K562 (cell line): Measurements from ENCODE around the gene FAM174B. TPM values are rescaled to one million over a fixed set of nuclear protein-coding genes. Genes with fewer than 3 reads are reported as not detected.

Experiments
- CBFA2T3 ChIP-seq: fragments of 450-650 bp; IDR thresholded peaks from 2 replicates; pipeline ENCODE4 v1.6.1; 2017
- CBX1 ChIP-seq: sonication (generic); IDR thresholded peaks from 2 replicates; pipeline ENCODE4 v1.6.1; 2016; ENCODE audit warnings: antibody characterized with exemption, low read depth, mild to moderate bottlenecking
- NCOA4 ChIP-seq: fragments of 450-650 bp; IDR thresholded peaks from 2 replicates; pipeline ENCODE4 v1.6.1; 2018; ENCODE audit warnings: mild to moderate bottlenecking; ENCODE audit not compliant: partially characterized antibody
- SIN3B ChIP-seq: fragments of 450-650 bp; IDR thresholded peaks from 2 replicates; pipeline ENCODE4 v1.6.1; 2017; ENCODE audit warnings: low read depth, mild to moderate bottlenecking, moderate library complexity
- TEAD2 ChIP-seq: fragments of 450-650 bp; IDR thresholded peaks from 2 replicates; pipeline ENCODE4 v1.6.1; 2016; ENCODE audit warnings: missing genetic modification characterization, control low read depth, missing compliant biosample characterization
- TFAM ChIP-seq: fragments of 250-450 bp; sonication (Bioruptor Pico); conservative IDR thresholded peaks from 2 replicates; pipeline ENCODE4 v1.5.0; 2021; ENCODE audit warnings: mild to moderate bottlenecking, moderate library complexity
- ZFP36 ChIP-seq: fragments of 150-350 bp; IDR thresholded peaks from 2 replicates; pipeline ENCODE4 v1.6.1; 2018; ENCODE audit warnings: low read length, low read depth; ENCODE audit not compliant: partially characterized antibody
- ZNF766 ChIP-seq: fragments of 200-800 bp; sonication (Bioruptor generic); conservative IDR thresholded peaks from 2 replicates; pipeline ENCODE4 v1.6.1; 2016; ENCODE audit warnings: missing genetic modification characterization, missing compliant biosample characterization
- polyA plus RNA-seq, 8 experiments: library from polyadenylated mRNA; depleted of rRNA in 4 of 8; stranded (reverse) in 5 of 8; unstranded in 3 of 8; fragments of >200 nt; fragmentation: Nextera tagmentation in 2 of 8; fragmentation: Illumina TruSeq in 1 of 8; extraction: Ambion mirVana in 2 of 8; extraction: Trizol in 1 of 8; gene quantifications; 2 replicates each; pipeline versions ENCODE4 v1.2.1 to v1.2.3, GENCODE V29; 2011 to 2014; ENCODE audit warnings: inconsistent platforms in 1 of 8, missing spikeins in 1 of 8
- total RNA-seq, 7 experiments: library from RNA; depleted of rRNA in 6 of 7; stranded (reverse); fragments of >200 nt in 6 of 7; fragmentation: Illumina TruSeq in 2 of 7; extraction: Trizol in 2 of 7; gene quantifications; 2 replicates each; pipeline versions ENCODE4 v1.2.1 to v1.2.3, GENCODE V29; 2011 to 2021; ENCODE audit warnings: low replicate concordance in 1 of 7
- TF ChIP-seq, protein P1 (sequence below): fragments of 450-650 bp; IDR thresholded peaks from 2 replicates; pipeline ENCODE4 v1.6.1; 2017; ENCODE audit warnings: antibody characterized with exemption
- TF ChIP-seq, protein P2 (sequence below), 2 experiments: fragments of 450-650 bp in 1 of 2; sonication (generic) in 1 of 2; formaldehyde crosslinking in 1 of 2; IDR thresholded peaks; 2 replicates each; pipeline versions ENCODE4 v1.7.1 to v1.9.0; 2016 to 2022; ENCODE audit warnings: inconsistent platforms in 1 of 2, mild to moderate bottlenecking in 1 of 2, missing genetic modification reagents in 1 of 2

The FAM174B gene
- total and polyA plus RNA-seq, 9 of the 15 experiments (the other 6 are each of a cell fraction or from before 2014, with no cell fraction given), result 0.39 to 2.7 (median 1.9) TPM; not detected in 1

- TF ChIP-seq, protein P1, sequence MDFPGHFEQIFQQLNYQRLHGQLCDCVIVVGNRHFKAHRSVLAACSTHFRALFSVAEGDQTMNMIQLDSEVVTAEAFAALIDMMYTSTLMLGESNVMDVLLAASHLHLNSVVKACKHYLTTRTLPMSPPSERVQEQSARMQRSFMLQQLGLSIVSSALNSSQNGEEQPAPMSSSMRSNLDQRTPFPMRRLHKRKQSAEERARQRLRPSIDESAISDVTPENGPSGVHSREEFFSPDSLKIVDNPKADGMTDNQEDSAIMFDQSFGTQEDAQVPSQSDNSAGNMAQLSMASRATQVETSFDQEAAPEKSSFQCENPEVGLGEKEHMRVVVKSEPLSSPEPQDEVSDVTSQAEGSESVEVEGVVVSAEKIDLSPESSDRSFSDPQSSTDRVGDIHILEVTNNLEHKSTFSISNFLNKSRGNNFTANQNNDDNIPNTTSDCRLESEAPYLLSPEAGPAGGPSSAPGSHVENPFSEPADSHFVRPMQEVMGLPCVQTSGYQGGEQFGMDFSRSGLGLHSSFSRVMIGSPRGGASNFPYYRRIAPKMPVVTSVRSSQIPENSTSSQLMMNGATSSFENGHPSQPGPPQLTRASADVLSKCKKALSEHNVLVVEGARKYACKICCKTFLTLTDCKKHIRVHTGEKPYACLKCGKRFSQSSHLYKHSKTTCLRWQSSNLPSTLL, result no peak
- TF ChIP-seq NCOA4 (no peak), SIN3B (no peak), ZNF766 (0 out of 2 replicates have a peak, but pooled peaks have one; percentile 34), TFAM (CRISPR knock-in tag) (no peak), ZFP36 (no peak), CBFA2T3 (peak; percentile 99), TEAD2 (no peak), CBX1 (no peak)
- TF ChIP-seq, protein P2, sequence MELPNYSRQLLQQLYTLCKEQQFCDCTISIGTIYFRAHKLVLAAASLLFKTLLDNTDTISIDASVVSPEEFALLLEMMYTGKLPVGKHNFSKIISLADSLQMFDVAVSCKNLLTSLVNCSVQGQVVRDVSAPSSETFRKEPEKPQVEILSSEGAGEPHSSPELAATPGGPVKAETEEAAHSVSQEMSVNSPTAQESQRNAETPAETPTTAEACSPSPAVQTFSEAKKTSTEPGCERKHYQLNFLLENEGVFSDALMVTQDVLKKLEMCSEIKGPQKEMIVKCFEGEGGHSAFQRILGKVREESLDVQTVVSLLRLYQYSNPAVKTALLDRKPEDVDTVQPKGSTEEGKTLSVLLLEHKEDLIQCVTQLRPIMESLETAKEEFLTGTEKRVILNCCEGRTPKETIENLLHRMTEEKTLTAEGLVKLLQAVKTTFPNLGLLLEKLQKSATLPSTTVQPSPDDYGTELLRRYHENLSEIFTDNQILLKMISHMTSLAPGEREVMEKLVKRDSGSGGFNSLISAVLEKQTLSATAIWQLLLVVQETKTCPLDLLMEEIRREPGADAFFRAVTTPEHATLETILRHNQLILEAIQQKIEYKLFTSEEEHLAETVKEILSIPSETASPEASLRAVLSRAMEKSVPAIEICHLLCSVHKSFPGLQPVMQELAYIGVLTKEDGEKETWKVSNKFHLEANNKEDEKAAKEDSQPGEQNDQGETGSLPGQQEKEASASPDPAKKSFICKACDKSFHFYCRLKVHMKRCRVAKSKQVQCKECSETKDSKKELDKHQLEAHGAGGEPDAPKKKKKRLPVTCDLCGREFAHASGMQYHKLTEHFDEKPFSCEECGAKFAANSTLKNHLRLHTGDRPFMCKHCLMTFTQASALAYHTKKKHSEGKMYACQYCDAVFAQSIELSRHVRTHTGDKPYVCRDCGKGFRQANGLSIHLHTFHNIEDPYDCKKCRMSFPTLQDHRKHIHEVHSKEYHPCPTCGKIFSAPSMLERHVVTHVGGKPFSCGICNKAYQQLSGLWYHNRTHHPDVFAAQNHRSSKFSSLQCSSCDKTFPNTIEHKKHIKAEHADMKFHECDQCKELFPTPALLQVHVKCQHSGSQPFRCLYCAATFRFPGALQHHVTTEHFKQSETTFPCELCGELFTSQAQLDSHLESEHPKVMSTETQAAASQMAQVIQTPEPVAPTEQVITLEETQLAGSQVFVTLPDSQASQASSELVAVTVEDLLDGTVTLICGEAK (IDR thresholded peaks at IDR 0.05), result no peak
- TF ChIP-seq, protein P2 (CRISPR knock-in tag; IDR thresholded peaks at IDR 0.05), result no peak
These were observed 37.7 kb downstream of the FAM174B start (continued) for GRCh38 chr15:92617549-92618520.
